Loucy (cell line): ENCODE results near the gene RASSF7.

Source experiments
- CTCF ChIP-seq: fragments of 200-600 bp; sonication (generic); conservative IDR thresholded peaks from 2 replicates; pipeline ENCODE4 v1.5.1; 2014; ENCODE audit warnings: mild to moderate bottlenecking, antibody characterized with exemption, low read length
- EZH2phosphoT487 ChIP-seq: fragments of 200-600 bp; IDR thresholded peaks from 2 replicates; pipeline ENCODE4 v1.6.1; 2018; ENCODE audit warnings: antibody characterized with exemption, mild to moderate bottlenecking, moderate library complexity, borderline replicate concordance

DNA sequence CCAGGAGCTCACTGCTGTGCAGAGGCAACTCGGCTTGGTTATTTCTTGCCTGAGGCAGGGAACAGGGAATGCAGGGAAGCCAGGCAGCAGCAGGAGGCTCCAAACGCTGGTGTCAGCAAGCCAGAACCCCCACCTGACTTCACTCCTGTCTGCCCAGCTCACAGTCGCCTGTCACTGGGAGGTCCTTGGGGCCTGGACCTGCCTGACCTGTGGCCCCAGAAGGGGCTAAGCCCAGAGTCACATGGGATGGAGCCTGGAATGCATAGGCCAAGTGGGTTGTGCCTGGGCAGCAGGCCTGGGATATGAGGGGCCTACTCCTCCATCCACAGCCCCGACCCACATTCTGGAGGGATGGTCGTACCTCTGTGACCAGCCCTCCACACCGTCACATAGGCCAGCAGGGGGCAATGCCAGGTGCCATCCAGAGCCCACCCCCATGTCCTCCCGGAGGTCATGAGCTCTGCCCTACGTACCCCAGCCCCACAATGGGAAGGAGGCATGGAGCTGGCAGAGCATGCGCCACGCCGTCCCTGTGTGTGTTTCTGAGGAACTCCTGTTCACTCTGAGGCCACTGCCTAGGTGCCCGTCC is 5.2 kb downstream of the RASSF7 start:
- TF ChIP-seq CTCF (peak; percentile 46; the same call in 1 of the 2 replicates), EZH2phosphoT487 (no peak)
